K562 (cell line): Measurements from ENCODE around the gene ENKUR. TPM values are rescaled to one million over a fixed set of nuclear protein-coding genes. Genes with fewer than 3 reads are reported as not detected.

Experiments
- ATAC-seq: fragments of 200-7000 bp; cut with Tn5 transposase; 3 replicates; pipeline ENCODE4 v1.9.1; 2020; ENCODE audit warnings: moderate library complexity
- BruUV-seq: library from RNA; stranded (reverse); fragments of 400-500 nt; replicated peaks from 2 replicates; lab custom pipeline; 2021; lab: Mats Ljungman, UMichigan
- CTCF ChIA-PET: fragments of 300-600 bp; formaldehyde crosslinking; extraction: SDS; loops from one replicate; lab custom pipeline; 2021; ENCODE audit warnings: low intra/inter-chr PET ratio; lab: Yijun Ruan, JAX
- POLR2A ChIA-PET: fragments of 300-600, 350-650 bp; sonication (Branson Sonifier 250); formaldehyde crosslinking; extraction: SDS; loops from one replicate; lab custom pipeline; 2021; ENCODE audit warnings: antibody characterized with exemption, inconsistent platforms; lab: Yijun Ruan, JAX
- DNase-seq, 4 experiments: peaks; one replicate each; pipeline versions ENCODE4 v3.0.0 to v3.0.0-alpha.2; 2011 to 2018; ENCODE audit warnings: low spot score in 3 of 4, mixed read lengths in 3 of 4; ENCODE audit errors: extremely low read depth in 1 of 4
- FAIRE-seq: peaks from 2 replicates; lab custom pipeline; 2011; peaks lifted over from hg19 to GRCh38; lab: Jason Lieb, UNC
- H2AFZ ChIP-seq: 2 replicates; pipeline ENCODE4 v1.6.0; 2011; ENCODE audit warnings: low read depth, low read length, control low read depth, inconsistent platforms
- H3K27ac ChIP-seq: fragments of 200-600 bp; 3 replicates; pipeline ENCODE4 v1.8.0; 2011; ENCODE audit warnings: low read depth, mild to moderate bottlenecking, control low read depth, inconsistent platforms, low read length, moderate library complexity, mixed read lengths; ENCODE audit errors: extremely low read depth
- H3K27me3 ChIP-seq, 2 experiments: fragments of 300-600 bp in 1 of 2; 2 replicates in 1 of 2; 3 replicates in 1 of 2; pipeline versions ENCODE4 v1.6.0 to v1.8.0; 2011; ENCODE audit warnings: inconsistent platforms in 2 of 2, low read length in 2 of 2, mild to moderate bottlenecking in 1 of 2, mixed read lengths in 1 of 2, moderate library complexity in 1 of 2; ENCODE audit not compliant: control insufficient read depth in 2 of 2, insufficient read depth in 2 of 2
- H3K36me3 ChIP-seq: fragments of 300-600 bp; 3 replicates; pipeline ENCODE4 v1.8.0; 2011; ENCODE audit warnings: mild to moderate bottlenecking, low read length, inconsistent platforms; ENCODE audit not compliant: control insufficient read depth, insufficient read depth
- H3K4me1 ChIP-seq, 2 experiments: fragments of 200-600 bp in 1 of 2; replicated peaks in 1 of 2; 2 replicates in 1 of 2; 3 replicates in 1 of 2; pipeline versions ENCODE4 v1.5.1 to v1.8.0; 2011; ENCODE audit warnings: inconsistent platforms in 2 of 2, low read length in 2 of 2, mild to moderate bottlenecking in 1 of 2, mixed read lengths in 1 of 2, moderate library complexity in 1 of 2; ENCODE audit not compliant: control insufficient read depth in 2 of 2, insufficient read depth in 2 of 2
- H3K4me2 ChIP-seq: 2 replicates; pipeline ENCODE4 v1.6.1; 2011; ENCODE audit warnings: low read length, control low read depth, inconsistent platforms, mixed read lengths; ENCODE audit not compliant: insufficient read depth
- H3K4me3 ChIP-seq: fragments of 200-600 bp; sonication (generic), shearing (Covaris generic); 2 replicates; pipeline ENCODE4 v1.5.1; 2016; ENCODE audit warnings: control low read depth, inconsistent platforms
- H3K79me2 ChIP-seq: fragments of 200-600 bp; 3 replicates; pipeline ENCODE4 v1.8.0; 2011; ENCODE audit warnings: low read length, inconsistent platforms; ENCODE audit not compliant: control insufficient read depth, insufficient read depth
- H3K9ac ChIP-seq, 2 experiments: 2 replicates each; pipeline versions ENCODE4 v1.6.0 to v1.6.1; 2011; ENCODE audit warnings: low read depth in 2 of 2, low read length in 2 of 2, control low read depth in 1 of 2, inconsistent platforms in 1 of 2, mild to moderate bottlenecking in 1 of 2, mixed read lengths in 1 of 2; ENCODE audit not compliant: insufficient read depth in 1 of 2
- H3K9me1 ChIP-seq: one replicate; pipeline ENCODE4 v1.6.0; 2011; ENCODE audit warnings: inconsistent platforms, mild to moderate bottlenecking, low read length, moderate library complexity; ENCODE audit not compliant: control insufficient read depth, insufficient read depth
- H3K9me3 ChIP-seq: replicated peaks from 2 replicates; pipeline ENCODE4 v1.5.1; 2011; ENCODE audit warnings: low read depth, low read length, inconsistent platforms; ENCODE audit not compliant: control insufficient read depth, insufficient read depth
- H4K20me1 ChIP-seq: replicated peaks from 2 replicates; pipeline ENCODE4 v1.6.1; 2011; ENCODE audit warnings: low read length, inconsistent platforms, mixed read lengths; ENCODE audit not compliant: control insufficient read depth, insufficient read depth
- EP400 ChIP-seq: fragments of 450-650 bp; IDR thresholded peaks from 2 replicates; pipeline ENCODE4 v1.6.1; 2017; ENCODE audit warnings: antibody characterized with exemption, mild to moderate bottlenecking, moderate library complexity
- EZH2 ChIP-seq: IDR thresholded peaks from 2 replicates; pipeline ENCODE4 v1.6.1; 2012; ENCODE audit warnings: low read depth, mild to moderate bottlenecking, inconsistent platforms, low read length, borderline replicate concordance
- IFI16 ChIP-seq: fragments of 250-450 bp; sonication (Bioruptor Pico); IDR thresholded peaks from 2 replicates; pipeline ENCODE4 v2.1.2; 2022; ENCODE audit warnings: mild to moderate bottlenecking, inconsistent platforms
- MAFK ChIP-seq: IDR thresholded peaks from 2 replicates; pipeline ENCODE4 v1.6.1; 2011; ENCODE audit warnings: low read length, improper control_type of control experiment
- NR1H2 ChIP-seq: sonication (generic); formaldehyde crosslinking; IDR thresholded peaks from 2 replicates; pipeline ENCODE4 v1.4.0; 2020; ENCODE audit warnings: mild to moderate bottlenecking, missing genetic modification reagents
- STAG1 ChIP-seq: sonication (generic); formaldehyde crosslinking; IDR thresholded peaks from 2 replicates; pipeline ENCODE4 v1.5.0; 2020; ENCODE audit warnings: missing genetic modification reagents, borderline replicate concordance
- TCF3 ChIP-seq: sonication (generic); formaldehyde crosslinking; IDR thresholded peaks from 2 replicates; pipeline ENCODE4 v1.4.0; 2020; ENCODE audit warnings: mild to moderate bottlenecking, missing genetic modification reagents
- ZNF146 ChIP-seq: IDR thresholded peaks from one replicate; pipeline ENCODE4 v1.6.1; 2018; ENCODE audit warnings: missing compliant biosample characterization; ENCODE audit not compliant: unreplicated experiment
- ZNF561 ChIP-seq: fragments of 450-650 bp; formaldehyde crosslinking; conservative IDR thresholded peaks from 2 replicates; pipeline ENCODE4 v1.4.0; 2020; ENCODE audit warnings: mild to moderate bottlenecking, moderate library complexity
- WGBS: fragments of 100-300 bp; shearing (Covaris generic); methylation state at CpG from one replicate; pipeline ENCODE4 v1.1.6; 2016; ENCODE audit warnings: low coverage, mixed read lengths; ENCODE audit not compliant: insufficient coverage; ENCODE audit errors: missing lambda C conversion rate; 5-methylcytosine and 5-hydroxymethylcytosine counted together
- in situ Hi-C: fragments of 300-500 bp; cut with MboI; formaldehyde crosslinking; loops from 4 replicates; pipeline ENCODE4 v1.15.0; 2018; ENCODE audit warnings: inconsistent platforms, mixed read lengths
- intact Hi-C: fragments of 100-400 bp; cut with micrococcal nuclease; formaldehyde crosslinking; loops from 2 replicates; pipeline ENCODE4 v1.14.2; 2022
- polyA plus RNA-seq, 8 experiments: library from polyadenylated mRNA; depleted of rRNA in 4 of 8; stranded (reverse) in 5 of 8; unstranded in 3 of 8; fragments of >200 nt; fragmentation: Nextera tagmentation in 2 of 8; fragmentation: Illumina TruSeq in 1 of 8; extraction: Ambion mirVana in 2 of 8; extraction: Trizol in 1 of 8; gene quantifications; 2 replicates each; pipeline versions ENCODE4 v1.2.1 to v1.2.3, GENCODE V29; 2011 to 2014; ENCODE audit warnings: inconsistent platforms in 1 of 8, missing spikeins in 1 of 8
- total RNA-seq, 7 experiments: library from RNA; depleted of rRNA in 6 of 7; stranded (reverse); fragments of >200 nt in 6 of 7; fragmentation: Illumina TruSeq in 2 of 7; extraction: Trizol in 2 of 7; gene quantifications; 2 replicates each; pipeline versions ENCODE4 v1.2.1 to v1.2.3, GENCODE V29; 2011 to 2021; ENCODE audit warnings: low replicate concordance in 1 of 7

The ENKUR gene
- total and polyA plus RNA-seq, 9 of the 15 experiments (the other 6 are each of a cell fraction or from before 2014, with no cell fraction given) = 0.06 to 0.46 (median 0.20) TPM

DNA sequence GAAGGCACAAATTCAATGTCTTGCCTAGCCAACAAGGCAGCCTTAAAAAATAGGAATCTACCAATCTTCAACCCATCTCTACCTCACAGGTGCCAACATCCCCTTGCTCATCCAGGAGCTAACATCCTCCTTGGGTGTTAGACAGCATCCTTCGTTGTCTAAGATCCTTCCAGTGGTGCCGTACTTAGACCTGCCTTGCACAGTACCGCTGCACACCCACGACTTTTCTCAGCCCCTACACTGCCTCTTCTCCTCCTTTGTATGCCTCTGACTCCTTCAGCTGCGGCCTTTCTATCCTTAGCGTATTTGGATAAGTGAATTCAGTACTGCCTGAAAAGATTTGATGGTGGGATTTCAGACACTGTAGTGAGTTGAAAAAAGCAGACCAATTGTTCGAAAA, 47.6 kb downstream of the ENKUR start:
- FAIRE-seq (no peak), ATAC-seq (no peak), DNase-seq (no peak)
- Histone ChIP-seq H2AFZ (no peak overlapping the region), H3K9me1 (no peaks in the 10 kb centered on the region), H3K36me3 (no peaks in the 10 kb centered on the region), H3K4me2 (no peak overlapping the region), H3K27me3 (no peaks in the 10 kb centered on the region), H3K4me3 (no peak overlapping the region), H3K9me3 (no peaks in the 10 kb centered on the region), H4K20me1 (no peaks in the 10 kb centered on the region), H3K9ac (no peak overlapping the region), H3K27ac (no peak overlapping the region), H3K79me2 (no peaks in the 10 kb centered on the region), H3K4me1 (no peaks in the 10 kb centered on the region; a peak in 1 of 5 replicates)
- no TSS peak for BruUV-seq
- ChIA-PET CTCF (no interaction called here), POLR2A (interaction anchor here (0.6 kb wide), 1 partner anchor 18 kb away, joined by 3 read pairs; no protein-coding TSS in a partner anchor)
- TF ChIP-seq ZNF146 (CRISPR knock-in tag) = no peak
- TF ChIP-seq IFI16 (CRISPR knock-in tag) = no peak
- intact Hi-C loops = no loop called here
- in situ Hi-C loops = no loop called here
- 55% methylated on average over 7 of the region's 7 CpGs for WGBS

DNA sequence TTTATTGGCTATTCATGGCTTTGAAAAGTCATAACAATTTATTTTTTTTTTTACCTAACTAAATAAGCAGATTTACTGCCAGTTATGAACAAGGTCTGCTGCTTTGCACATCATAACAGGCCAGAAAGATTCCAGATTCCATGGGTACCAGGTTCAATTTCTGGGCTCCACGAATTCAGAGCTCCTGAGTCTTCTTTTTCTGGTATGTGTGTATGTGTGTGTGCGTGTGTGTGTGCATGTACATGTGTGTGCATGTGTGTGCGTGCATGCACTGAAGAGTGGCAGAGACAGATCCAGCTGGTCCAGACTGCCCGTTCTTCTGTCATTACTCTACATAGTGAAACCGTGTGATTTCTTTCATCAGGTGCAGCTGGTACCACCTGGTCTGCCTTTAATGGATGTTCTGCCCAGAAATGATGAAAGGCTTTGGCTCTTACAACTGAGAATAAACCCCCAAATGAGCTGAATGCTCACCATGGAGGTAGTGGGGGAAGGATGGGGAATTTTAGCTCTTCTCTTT, 48.9 kb downstream of the ENKUR start:
- intact Hi-C loops = no loop called here
- Histone ChIP-seq H3K27me3 (no peaks in the 10 kb centered on the region), H3K36me3 (no peaks in the 10 kb centered on the region), H3K27ac (no peak overlapping the region), H2AFZ (no peak overlapping the region), H3K9me3 (no peaks in the 10 kb centered on the region), H3K9ac (no peak overlapping the region), H3K4me2 (no peak overlapping the region), H4K20me1 (no peaks in the 10 kb centered on the region), H3K4me3 (no peak overlapping the region), H3K4me1 (peaks cover 0 to 5% of the 10 kb centered on the region in 2 experiments; a peak in 1 of 5 replicates), H3K79me2 (no peaks in the 10 kb centered on the region), H3K9me1 (no peaks in the 10 kb centered on the region)
- ChIA-PET POLR2A (no interaction called here), CTCF (interaction anchor here (0.7 kb wide), 1 partner anchor 475 kb away, joined by 3 read pairs; no protein-coding TSS in a partner anchor)
- TF ChIP-seq EZH2 (no peak), TCF3 (CRISPR knock-in tag) (no peak), STAG1 (CRISPR knock-in tag) (no peak), MAFK (no peak), NR1H2 (CRISPR knock-in tag) (no peak), ZNF561 (no peak), EP400 (no peak)
- in situ Hi-C loops = no loop called here
- WGBS = 37% methylated on average over 5 of the region's 5 CpGs
- FAIRE-seq (no peak), ATAC-seq (no peak), DNase-seq (no peak)
- BruUV-seq = no TSS peak
